Fibroblast of lung (primary cell): ENCODE data around the gene ZC4H2. TPM values are rescaled to one million over a fixed set of nuclear protein-coding genes. Genes with fewer than 3 reads are reported as not detected.
"Not testable (repeated sequence)": the region's sequence is repeated elsewhere in the genome, so short reads cannot be mapped to it uniquely, and the experiment has no call there.

Source experiments
- DNase-seq, 2 donors: peaks; one replicate each; pipeline versions ENCODE4 v3.0.0 to v3.0.0-alpha.2; 2010; ENCODE audit warnings: low read depth in 2 of 2
- H2AFZ ChIP-seq: 2 replicates; pipeline ENCODE4 v1.5.1; 2012; ENCODE audit warnings: low read length, control low read depth, inconsistent platforms
- H3K27ac ChIP-seq: 2 replicates; pipeline ENCODE4 v1.5.1; 2011; ENCODE audit warnings: low read length, control low read depth; ENCODE audit not compliant: insufficient read depth
- H3K27me3 ChIP-seq: 2 replicates; pipeline ENCODE4 v1.5.1; 2011; ENCODE audit warnings: mild to moderate bottlenecking, low read length; ENCODE audit not compliant: control insufficient read depth, insufficient read depth
- H3K36me3 ChIP-seq: 2 replicates; pipeline ENCODE4 v1.5.1; 2011; ENCODE audit warnings: low read length; ENCODE audit not compliant: control insufficient read depth, insufficient read depth
- H3K4me1 ChIP-seq: 2 replicates; pipeline ENCODE4 v1.5.1; 2011; ENCODE audit warnings: low read length; ENCODE audit not compliant: control insufficient read depth, insufficient read depth; ENCODE audit errors: extremely low read depth
- H3K4me2 ChIP-seq: 2 replicates; pipeline ENCODE4 v1.5.1; 2011; ENCODE audit warnings: low read length, control low read depth; ENCODE audit not compliant: insufficient read depth; ENCODE audit errors: extremely low read depth
- H3K4me3 ChIP-seq, 4 experiments: fragments of 200-600 bp in 1 of 4; sonication (generic) in 1 of 4; replicated peaks in 1 of 4; 2 replicates each; pipeline ENCODE4 v1.5.1; 2011 to 2016; ENCODE audit warnings: low read length in 4 of 4, low read depth in 3 of 4, mild to moderate bottlenecking in 3 of 4, control low read depth in 2 of 4, inconsistent platforms in 1 of 4, mixed read lengths in 1 of 4; ENCODE audit not compliant: insufficient read depth in 1 of 4; ENCODE audit errors: control extremely low read depth in 1 of 4
- H3K79me2 ChIP-seq: 2 replicates; pipeline ENCODE4 v1.5.1; 2012; ENCODE audit warnings: mild to moderate bottlenecking, low read length, inconsistent platforms; ENCODE audit not compliant: control insufficient read depth, insufficient read depth
- H3K9ac ChIP-seq: 2 replicates; pipeline ENCODE4 v1.5.1; 2011; ENCODE audit warnings: mild to moderate bottlenecking, low read length, control low read depth; ENCODE audit not compliant: insufficient read depth
- H3K9me3 ChIP-seq: 2 replicates; pipeline ENCODE4 v1.5.1; 2012; ENCODE audit warnings: low read depth, low read length; ENCODE audit not compliant: control insufficient read depth, insufficient read depth
- H4K20me1 ChIP-seq: 2 replicates; pipeline ENCODE4 v1.5.1; 2011; ENCODE audit warnings: low read length; ENCODE audit not compliant: control insufficient read depth, insufficient read depth; ENCODE audit errors: extremely low read depth
- CTCF ChIP-seq, 2 donors: IDR thresholded peaks in 1 of 2; conservative IDR thresholded peaks in 1 of 2; 1 replicate in 1 of 2; 2 replicates in 1 of 2; pipeline ENCODE4 v1.5.1; 2011 to 2012; ENCODE audit warnings: low read length in 2 of 2, control low read depth in 1 of 2, inconsistent platforms in 1 of 2, low read depth in 1 of 2, mild to moderate bottlenecking in 1 of 2
- EZH2 ChIP-seq: IDR thresholded peaks from 2 replicates; pipeline ENCODE4 v1.5.1; 2012; ENCODE audit warnings: low read length, control low read depth, mild to moderate bottlenecking; ENCODE audit errors: missing control alignments
- polyA plus RNA-seq, 2 donors: library from polyadenylated mRNA; depleted of rRNA in 1 of 2; stranded (reverse) in 1 of 2; unstranded in 1 of 2; fragments of >200 nt; gene quantifications; 2 replicates each; pipeline ENCODE4 v1.2.1, GENCODE V29; 2011 to 2012; ENCODE audit warnings: missing spikeins in 1 of 2
- total RNA-seq: library from RNA; depleted of rRNA; stranded (reverse); fragments of >200 nt; gene quantifications from 2 replicates; pipeline ENCODE4 v1.2.1, GENCODE V29; 2014

The ZC4H2 gene
- total and polyA plus RNA-seq, 2 donors (not counting 1 experiment from before 2014, with no cell fraction given) = 4.5 to 14.0 TPM

GRCh38 chrX:65009459-65009858 lies 33.2 kb upstream of the ZC4H2 start:
- H4K20me1 ChIP-seq = no peaks in the 10 kb centered on the region
- H3K27me3 ChIP-seq = no peaks in the 10 kb centered on the region
- DNase-seq = no peak
- no peak overlapping the region for H3K4me3 ChIP-seq
- no peaks in the 10 kb centered on the region for H3K36me3 ChIP-seq
- H2AFZ ChIP-seq = no peak overlapping the region
- H3K79me2 ChIP-seq = no peaks in the 10 kb centered on the region
- H3K4me2 ChIP-seq = no peak overlapping the region
- TF ChIP-seq CTCF (conservative IDR thresholded peaks at IDR 0.05 in 1 of 2, IDR thresholded peaks at IDR 0.05 in 1 of 2; ENCODE audit: low read depth in 1 of 2, low read length in 2 of 2) (no peak), EZH2 (no peak)
- H3K9me3 ChIP-seq = no peaks in the 10 kb centered on the region
- H3K4me1 ChIP-seq = no peaks in the 10 kb centered on the region
- H3K9ac ChIP-seq = no peak overlapping the region
- no peak overlapping the region for H3K27ac ChIP-seq

GRCh38 chrX:65002208-65002607 lies 26.0 kb upstream of the ZC4H2 start:
- not testable (repeated sequence) for H3K4me1 ChIP-seq, H3K36me3 ChIP-seq, H3K9me3 ChIP-seq, DNase-seq, H3K79me2 ChIP-seq, H3K4me3 ChIP-seq, H3K27ac ChIP-seq, H2AFZ ChIP-seq, H3K9ac ChIP-seq, H4K20me1 ChIP-seq, H3K4me2 ChIP-seq, H3K27me3 ChIP-seq

GRCh38 chrX:64996805-64997204 lies 20.6 kb upstream of the ZC4H2 start:
- Histone ChIP-seq H3K36me3 (no peaks in the 10 kb centered on the region), H4K20me1 (no peaks in the 10 kb centered on the region), H3K27ac (no peak overlapping the region), H3K27me3 (no peaks in the 10 kb centered on the region), H3K79me2 (no peaks in the 10 kb centered on the region), H3K9ac (no peak overlapping the region), H3K4me3 (no peak overlapping the region), H2AFZ (no peak overlapping the region), H3K9me3 (no peaks in the 10 kb centered on the region), H3K4me2 (no peak overlapping the region), H3K4me1 (no peaks in the 10 kb centered on the region)
- DNase-seq = no peak
- TF ChIP-seq CTCF (conservative IDR thresholded peaks at IDR 0.05 in 1 of 2, IDR thresholded peaks at IDR 0.05 in 1 of 2; ENCODE audit: low read depth in 1 of 2, low read length in 2 of 2) (no peak), EZH2 (no peak)
